ENCODE measurements around the gene PKP4. TPM values are rescaled to one million over a fixed set of nuclear protein-coding genes. Genes with fewer than 3 reads are reported as not detected.

PKP4 gene
- total and polyA plus RNA-seq, 9 of the 15 experiments (the other 6 are each of a cell fraction or from before 2014, with no cell fraction given): 24.6 to 99.1 (median 74.0) TPM

DNA sequence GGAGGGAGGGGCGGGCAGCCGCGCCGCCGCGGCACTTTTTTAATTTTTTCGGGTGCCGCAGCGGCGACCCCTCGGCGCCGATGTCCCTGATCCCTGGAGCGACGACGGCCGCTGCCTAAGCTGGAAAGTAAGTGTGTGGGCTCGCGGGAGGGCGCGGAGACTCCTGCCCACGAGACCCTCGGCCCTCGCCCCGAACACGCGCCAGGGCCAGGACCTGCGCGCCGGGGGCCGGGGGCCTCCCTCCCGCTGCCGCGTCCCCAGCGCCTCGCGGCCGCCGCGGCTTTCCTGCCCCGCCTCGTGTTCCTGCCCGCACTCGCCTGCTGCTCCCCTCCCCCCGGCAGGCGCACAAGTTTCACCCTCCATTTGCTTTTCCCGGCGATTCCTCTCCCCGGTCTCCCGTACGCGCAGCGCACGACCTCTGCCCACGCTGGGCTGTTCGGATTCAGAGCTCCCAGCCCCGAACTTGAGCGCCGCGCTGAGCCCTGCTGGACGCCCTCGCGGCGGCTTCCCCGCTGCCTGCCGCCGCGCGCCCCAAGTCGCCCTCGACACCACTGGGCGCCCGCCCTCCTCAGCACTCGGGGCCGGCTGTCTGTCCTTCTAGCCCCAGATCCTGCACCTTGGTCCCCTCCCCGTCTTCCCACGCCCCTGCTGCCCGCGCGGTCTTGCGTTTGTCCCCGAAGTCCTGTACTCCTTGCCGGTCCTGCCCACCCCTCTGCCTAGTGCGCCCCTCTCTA lies 507 bp downstream of the PKP4 start (continued):
- TF ChIP-seq, protein P1, sequence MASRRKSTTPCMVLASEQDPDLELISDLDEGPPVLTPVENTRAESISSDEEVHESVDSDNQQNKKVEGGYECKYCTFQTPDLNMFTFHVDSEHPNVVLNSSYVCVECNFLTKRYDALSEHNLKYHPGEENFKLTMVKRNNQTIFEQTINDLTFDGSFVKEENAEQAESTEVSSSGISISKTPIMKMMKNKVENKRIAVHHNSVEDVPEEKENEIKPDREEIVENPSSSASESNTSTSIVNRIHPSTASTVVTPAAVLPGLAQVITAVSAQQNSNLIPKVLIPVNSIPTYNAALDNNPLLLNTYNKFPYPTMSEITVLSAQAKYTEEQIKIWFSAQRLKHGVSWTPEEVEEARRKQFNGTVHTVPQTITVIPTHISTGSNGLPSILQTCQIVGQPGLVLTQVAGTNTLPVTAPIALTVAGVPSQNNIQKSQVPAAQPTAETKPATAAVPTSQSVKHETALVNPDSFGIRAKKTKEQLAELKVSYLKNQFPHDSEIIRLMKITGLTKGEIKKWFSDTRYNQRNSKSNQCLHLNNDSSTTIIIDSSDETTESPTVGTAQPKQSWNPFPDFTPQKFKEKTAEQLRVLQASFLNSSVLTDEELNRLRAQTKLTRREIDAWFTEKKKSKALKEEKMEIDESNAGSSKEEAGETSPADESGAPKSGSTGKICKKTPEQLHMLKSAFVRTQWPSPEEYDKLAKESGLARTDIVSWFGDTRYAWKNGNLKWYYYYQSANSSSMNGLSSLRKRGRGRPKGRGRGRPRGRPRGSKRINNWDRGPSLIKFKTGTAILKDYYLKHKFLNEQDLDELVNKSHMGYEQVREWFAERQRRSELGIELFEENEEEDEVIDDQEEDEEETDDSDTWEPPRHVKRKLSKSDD (conservative IDR thresholded peaks at IDR 0.05; ENCODE audit: low read length): no peak
- TF ChIP-seq PHF21A (IDR thresholded peaks at IDR 0.05; ENCODE audit: borderline replicate concordance, low read depth): no peak
- no peak for TF ChIP-seq NR2C1 (IDR thresholded peaks at IDR 0.05)
- TF ChIP-seq NR2C1 (tag; IDR thresholded peaks at IDR 0.05): no peak
- TF ChIP-seq, protein P2, sequence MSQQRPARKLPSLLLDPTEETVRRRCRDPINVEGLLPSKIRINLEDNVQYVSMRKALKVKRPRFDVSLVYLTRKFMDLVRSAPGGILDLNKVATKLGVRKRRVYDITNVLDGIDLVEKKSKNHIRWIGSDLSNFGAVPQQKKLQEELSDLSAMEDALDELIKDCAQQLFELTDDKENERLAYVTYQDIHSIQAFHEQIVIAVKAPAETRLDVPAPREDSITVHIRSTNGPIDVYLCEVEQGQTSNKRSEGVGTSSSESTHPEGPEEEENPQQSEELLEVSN (IDR thresholded peaks at IDR 0.05; ENCODE audit: borderline replicate concordance in 1 of 2, extremely low read depth in 1 of 2, insufficient read depth in 1 of 2, insufficient read length in 1 of 2, low read depth in 1 of 2, low read length in 1 of 2, poor library complexity in 1 of 2, severe bottlenecking in 1 of 2): peak; percentile 89 to 95
- TF ChIP-seq RBM15 (IDR thresholded peaks at IDR 0.05; ENCODE audit: insufficient read depth, low read length): no peak
- peak; percentile 29 to 83 (median 73) for TF ChIP-seq YY1 (IDR thresholded peaks at IDR 0.05; ENCODE audit: borderline replicate concordance in 1 of 3, control insufficient read depth in 1 of 3, extremely low read depth in 1 of 3, insufficient read depth in 3 of 3, insufficient read length in 1 of 3, insufficient replicate concordance in 2 of 3, low read depth in 1 of 3, low read length in 2 of 3)
- no peak for TF ChIP-seq MAFK (IDR thresholded peaks at IDR 0.05; ENCODE audit: low read length)
- TF ChIP-seq HMG20B (CRISPR knock-in tag; IDR thresholded peaks at IDR 0.05): no peak
- no peak for TF ChIP-seq CREM (IDR thresholded peaks at IDR 0.05; ENCODE audit: low read depth)
- TF ChIP-seq MYBL2 (IDR thresholded peaks at IDR 0.05; ENCODE audit: low read depth): no peak
- TF ChIP-seq MYBL2 (CRISPR knock-in tag; IDR thresholded peaks at IDR 0.05; ENCODE audit: borderline replicate concordance): no peak
- TF ChIP-seq SP1 (CRISPR knock-in tag; IDR thresholded peaks at IDR 0.05): peak; percentile 85; the same call in 1 of the 2 replicates
- peak; percentile 42 for TF ChIP-seq RB1 (IDR thresholded peaks at IDR 0.05; ENCODE audit: low read depth)
- no peak for TF ChIP-seq ZNF778 (CRISPR knock-in tag; IDR thresholded peaks at IDR 0.05)
- TF ChIP-seq, protein P3, sequence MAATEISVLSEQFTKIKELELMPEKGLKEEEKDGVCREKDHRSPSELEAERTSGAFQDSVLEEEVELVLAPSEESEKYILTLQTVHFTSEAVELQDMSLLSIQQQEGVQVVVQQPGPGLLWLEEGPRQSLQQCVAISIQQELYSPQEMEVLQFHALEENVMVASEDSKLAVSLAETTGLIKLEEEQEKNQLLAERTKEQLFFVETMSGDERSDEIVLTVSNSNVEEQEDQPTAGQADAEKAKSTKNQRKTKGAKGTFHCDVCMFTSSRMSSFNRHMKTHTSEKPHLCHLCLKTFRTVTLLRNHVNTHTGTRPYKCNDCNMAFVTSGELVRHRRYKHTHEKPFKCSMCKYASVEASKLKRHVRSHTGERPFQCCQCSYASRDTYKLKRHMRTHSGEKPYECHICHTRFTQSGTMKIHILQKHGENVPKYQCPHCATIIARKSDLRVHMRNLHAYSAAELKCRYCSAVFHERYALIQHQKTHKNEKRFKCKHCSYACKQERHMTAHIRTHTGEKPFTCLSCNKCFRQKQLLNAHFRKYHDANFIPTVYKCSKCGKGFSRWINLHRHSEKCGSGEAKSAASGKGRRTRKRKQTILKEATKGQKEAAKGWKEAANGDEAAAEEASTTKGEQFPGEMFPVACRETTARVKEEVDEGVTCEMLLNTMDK (IDR thresholded peaks at IDR 0.05; ENCODE audit: borderline replicate concordance, insufficient read depth, low read depth, low read length, poor library complexity, severe bottlenecking): peak; percentile 35
- no peak for TF ChIP-seq NR2F6 (CRISPR knock-in tag; IDR thresholded peaks at IDR 0.05)
- peak; percentile 41; the same call in 1 of the 2 replicates for TF ChIP-seq PHF8 (IDR thresholded peaks at IDR 0.05; ENCODE audit: borderline replicate concordance, low read length)
- TF ChIP-seq MEF2D (tag; conservative IDR thresholded peaks at IDR 0.05; ENCODE audit: low read depth): no peak
- TF ChIP-seq RBM25 (IDR thresholded peaks at IDR 0.05; ENCODE audit: low read depth, low read length, severe bottlenecking): no peak
